ENCODE measurements around the gene CEP72. TPM values are rescaled to one million over a fixed set of nuclear protein-coding genes. Genes with fewer than 3 reads are reported as not detected.

The CEP72 gene
- 2.7 and 3.3 TPM in 2 replicates for total RNA-seq

GRCh38 chr5:611731-612486 lies at the start of gene CEP72:
CEP72 (plus strand) TSS chr5:612340; CDS start chr5:612362, 22 bp downstream.
- Histone ChIP-seq H3K9me3 (ENCODE audit: low read depth, low read length) (no peaks in the 10 kb centered on the region), H3K27ac (ENCODE audit: low read depth, low read length) (peak within 1 kb of the TSS; percentile 28), H3K4me3 (ENCODE audit: insufficient read depth, low read length) (peak within 1 kb of the TSS; percentile 82), H3K4me1 (ENCODE audit: insufficient read depth, low read length) (peaks cover 12% of the 10 kb centered on the region), H3K79me2 (ENCODE audit: insufficient read depth, low read length) (peaks cover 38% of the 10 kb centered on the region), H4K20me1 (ENCODE audit: insufficient read depth, low read length) (no peaks in the 10 kb centered on the region), H3K27me3 (ENCODE audit: insufficient read depth, low read length) (peaks cover 10% of the 10 kb centered on the region), H3K36me3 (ENCODE audit: insufficient read depth, low read length) (no peaks in the 10 kb centered on the region), H2AFZ (ENCODE audit: low read length) (peak within 1 kb of the TSS; percentile 83), H3K4me2 (ENCODE audit: insufficient read depth, low read length) (peak within 1 kb of the TSS; percentile 95)
- peak; percentile 100 for DNase-seq (ENCODE audit: insufficient read length, low spot score, missing footprints)
- TF ChIP-seq CTCF (IDR thresholded peaks at IDR 0.05; ENCODE audit: extremely low read depth, low read depth, low read length), result no peak

- peak; percentile 93 for DNase-seq (ENCODE audit: insufficient read length, low spot score, missing footprints)
- H3K4me3 ChIP-seq (ENCODE audit: insufficient read depth, low read length), result no peak overlapping the region
Observed at GRCh38 chr5:565782-566440, 46.2 kb upstream of the CEP72 start.

GRCh38 chr5:566636-567309 lies 45.4 kb upstream of the CEP72 start:
- Histone ChIP-seq H3K4me1 (ENCODE audit: insufficient read depth, low read length) (peaks cover 8% of the 10 kb centered on the region), H3K27ac (ENCODE audit: low read depth, low read length) (no peak overlapping the region), H3K9me3 (ENCODE audit: low read depth, low read length) (peaks cover 2% of the 10 kb centered on the region), H2AFZ (ENCODE audit: low read length) (no peak overlapping the region), H4K20me1 (ENCODE audit: insufficient read depth, low read length) (no peaks in the 10 kb centered on the region), H3K79me2 (ENCODE audit: insufficient read depth, low read length) (no peaks in the 10 kb centered on the region), H3K36me3 (ENCODE audit: insufficient read depth, low read length) (no peaks in the 10 kb centered on the region), H3K4me2 (ENCODE audit: insufficient read depth, low read length) (no peak overlapping the region), H3K4me3 (ENCODE audit: insufficient read depth, low read length) (no peak overlapping the region), H3K27me3 (ENCODE audit: insufficient read depth, low read length) (peaks cover 30% of the 10 kb centered on the region)
- no peak for TF ChIP-seq CTCF (IDR thresholded peaks at IDR 0.05; ENCODE audit: extremely low read depth, low read depth, low read length)
- peak; percentile 21 for DNase-seq (ENCODE audit: insufficient read length, low spot score, missing footprints)

More at GRCh38 chr5:565782-566440, 46.2 kb upstream of the CEP72 start:
- Histone ChIP-seq H3K27me3 (ENCODE audit: insufficient read depth, low read length) (peaks cover 33% of the 10 kb centered on the region), H4K20me1 (ENCODE audit: insufficient read depth, low read length) (no peaks in the 10 kb centered on the region), H3K9me3 (ENCODE audit: low read depth, low read length) (peaks cover 2% of the 10 kb centered on the region), H3K79me2 (ENCODE audit: insufficient read depth, low read length) (no peaks in the 10 kb centered on the region), H2AFZ (ENCODE audit: low read length) (no peak overlapping the region), H3K4me2 (ENCODE audit: insufficient read depth, low read length) (peak overlapping the region; percentile 48), H3K27ac (ENCODE audit: low read depth, low read length) (no peak overlapping the region), H3K4me1 (ENCODE audit: insufficient read depth, low read length) (peaks cover 8% of the 10 kb centered on the region), H3K36me3 (ENCODE audit: insufficient read depth, low read length) (no peaks in the 10 kb centered on the region)
- TF ChIP-seq CTCF (IDR thresholded peaks at IDR 0.05; ENCODE audit: extremely low read depth, low read depth, low read length), result no peak

- Histone ChIP-seq H3K9me3 (ENCODE audit: low read depth, low read length) (peaks cover 2% of the 10 kb centered on the region), H3K27ac (ENCODE audit: low read depth, low read length) (no peak overlapping the region), H3K36me3 (ENCODE audit: insufficient read depth, low read length) (no peaks in the 10 kb centered on the region), H3K4me2 (ENCODE audit: insufficient read depth, low read length) (no peak overlapping the region), H3K4me1 (ENCODE audit: insufficient read depth, low read length) (peaks cover 8% of the 10 kb centered on the region), H3K4me3 (ENCODE audit: insufficient read depth, low read length) (no peak overlapping the region), H4K20me1 (ENCODE audit: insufficient read depth, low read length) (no peaks in the 10 kb centered on the region), H3K79me2 (ENCODE audit: insufficient read depth, low read length) (no peaks in the 10 kb centered on the region), H3K27me3 (ENCODE audit: insufficient read depth, low read length) (peaks cover 39% of the 10 kb centered on the region), H2AFZ (ENCODE audit: low read length) (no peak overlapping the region)
- no peak for DNase-seq (ENCODE audit: insufficient read length, low spot score, missing footprints)
- TF ChIP-seq CTCF (IDR thresholded peaks at IDR 0.05; ENCODE audit: extremely low read depth, low read depth, low read length), result no peak
Observed at GRCh38 chr5:567664-568060, 44.5 kb upstream of the CEP72 start.

Data from osteoblast (primary cell).